H1 (cell line): ENCODE data around the gene TOP3A. TPM values are rescaled to one million over a fixed set of nuclear protein-coding genes. Genes with fewer than 3 reads are reported as not detected.

Source experiments
- CTCF ChIA-PET: fragments of 300-600 bp; sonication (Branson Sonifier 250); formaldehyde crosslinking; loops from one replicate; lab custom pipeline; 2021; ENCODE audit not compliant: partially characterized antibody; lab: Charles Lee
- POLR2A ChIA-PET: fragments of 300-600 bp; sonication (Branson Sonifier 250); formaldehyde crosslinking; loops from one replicate; lab custom pipeline; 2021; ENCODE audit warnings: inconsistent platforms; ENCODE audit not compliant: partially characterized antibody; lab: Charles Lee
- DNase-seq, 2 experiments: peaks; one replicate each; pipeline versions ENCODE4 v3.0.0 to v3.0.0-alpha.2; 2010 to 2022; ENCODE audit warnings: low spot score in 2 of 2, low read depth in 1 of 2, mixed read lengths in 1 of 2
- FAIRE-seq: peaks from 2 replicates; lab custom pipeline; 2011; peaks lifted over from hg19 to GRCh38; lab: Jason Lieb, UNC
- H2AFZ ChIP-seq: 2 replicates; pipeline ENCODE4 v1.8.1; 2012; ENCODE audit warnings: low read length, inconsistent platforms
- H2AK5ac ChIP-seq: 2 replicates; pipeline ENCODE4 v1.6.1; 2013; ENCODE audit warnings: low read depth, low read length
- H2BK120ac ChIP-seq: replicated peaks from 2 replicates; pipeline ENCODE3; 2013; ENCODE audit warnings: low read depth, low read length, inconsistent platforms
- H2BK12ac ChIP-seq: 2 replicates; pipeline ENCODE4 v1.6.1; 2013; ENCODE audit warnings: low read depth, low read length
- H2BK15ac ChIP-seq: 2 replicates; pipeline ENCODE4 v1.6.1; 2013; ENCODE audit warnings: low read length
- H2BK20ac ChIP-seq: 2 replicates; pipeline ENCODE4 v1.6.1; 2013; ENCODE audit warnings: low read length
- H2BK5ac ChIP-seq: 2 replicates; pipeline ENCODE4 v1.6.1; 2013; ENCODE audit warnings: low read depth, low read length
- H3K14ac ChIP-seq: 2 replicates; pipeline ENCODE4 v1.6.1; 2013; ENCODE audit warnings: inconsistent platforms; ENCODE audit not compliant: insufficient read length
- H3K18ac ChIP-seq: 2 replicates; pipeline ENCODE4 v1.6.1; 2013; ENCODE audit warnings: low read length; ENCODE audit errors: extremely low read depth
- H3K23ac ChIP-seq: 2 replicates; pipeline ENCODE4 v1.6.1; 2013; ENCODE audit warnings: inconsistent platforms; ENCODE audit not compliant: insufficient read length
- H3K23me2 ChIP-seq: 2 replicates; pipeline ENCODE4 v1.6.1; 2013; ENCODE audit warnings: low read depth, low read length
- H3K27ac ChIP-seq: 2 replicates; pipeline ENCODE4 v1.6.1; 2011; ENCODE audit warnings: low read depth, low read length, inconsistent platforms
- H3K27me3 ChIP-seq, 4 experiments: replicated peaks in 1 of 4; 1 replicate in 1 of 4; 2 replicates in 3 of 4; pipeline versions ENCODE4 v1.6.1 to v1.8.1; 2011 to 2013; ENCODE audit warnings: low read length in 3 of 4, mild to moderate bottlenecking in 3 of 4, inconsistent platforms in 2 of 4, mixed read lengths in 2 of 4, moderate library complexity in 1 of 4; ENCODE audit not compliant: control insufficient read depth in 3 of 4, insufficient read depth in 3 of 4; ENCODE audit errors: extremely low read depth in 1 of 4
- H3K36me3 ChIP-seq, 4 experiments: 2 replicates each; pipeline versions ENCODE4 v1.6.1 to v1.8.1; 2011 to 2013; ENCODE audit warnings: mild to moderate bottlenecking in 4 of 4, low read length in 3 of 4, moderate library complexity in 2 of 4, control low read depth in 1 of 4, inconsistent platforms in 1 of 4; ENCODE audit not compliant: insufficient read depth in 4 of 4, control insufficient read depth in 2 of 4
- H3K4ac ChIP-seq: replicated peaks from 2 replicates; pipeline ENCODE3; 2013; ENCODE audit warnings: low read length, low read depth, mixed read lengths, inconsistent platforms; ENCODE audit not compliant: insufficient read length
- H3K4me1 ChIP-seq, 4 experiments: replicated peaks in 1 of 4; 1 replicate in 1 of 4; 2 replicates in 3 of 4; pipeline versions ENCODE4 v1.6.1 to v1.8.1; 2011 to 2013; ENCODE audit warnings: low read length in 3 of 4, inconsistent platforms in 2 of 4, mixed read lengths in 1 of 4; ENCODE audit not compliant: insufficient read depth in 4 of 4, control insufficient read depth in 3 of 4
- H3K4me2 ChIP-seq, 2 experiments: 2 replicates each; pipeline versions ENCODE4 v1.6.1 to v1.8.1; 2011 to 2013; ENCODE audit warnings: low read depth in 2 of 2, low read length in 2 of 2, control low read depth in 1 of 2, inconsistent platforms in 1 of 2, mild to moderate bottlenecking in 1 of 2; ENCODE audit not compliant: insufficient read depth in 1 of 2
- H3K4me3 ChIP-seq, 4 experiments: fragments of 200-600, 300-600 bp in 1 of 4; sonication (generic), shearing (Covaris generic), sonication (Bioruptor Twin) in 1 of 4; 2 replicates each; pipeline versions ENCODE4 v1.5.1 to v1.8.1; 2011 to 2016; ENCODE audit warnings: low read length in 4 of 4, low read depth in 3 of 4, control low read depth in 2 of 4, inconsistent platforms in 2 of 4, mild to moderate bottlenecking in 2 of 4, mixed read lengths in 1 of 4, moderate library complexity in 1 of 4; ENCODE audit not compliant: insufficient read depth in 2 of 4; ENCODE audit errors: extremely low read depth in 1 of 4
- H3K56ac ChIP-seq: replicated peaks from 2 replicates; pipeline ENCODE3; 2013; ENCODE audit warnings: low read depth, mild to moderate bottlenecking, mixed read lengths, low read length, inconsistent platforms; ENCODE audit not compliant: insufficient read length
- H3K79me1 ChIP-seq: 2 replicates; pipeline ENCODE4 v1.6.1; 2013; ENCODE audit warnings: low read depth, low read length, control low read depth
- H3K79me2 ChIP-seq, 2 experiments: 2 replicates each; pipeline versions ENCODE4 v1.6.1 to v1.8.1; 2012 to 2013; ENCODE audit warnings: low read length in 2 of 2, mild to moderate bottlenecking in 2 of 2, inconsistent platforms in 1 of 2; ENCODE audit not compliant: insufficient read depth in 2 of 2, control insufficient read depth in 1 of 2
- H3K9ac ChIP-seq, 4 experiments: replicated peaks in 1 of 4; 1 replicate in 1 of 4; 2 replicates in 3 of 4; pipeline versions ENCODE4 v1.6.1 to v1.8.1; 2011 to 2013; ENCODE audit warnings: low read depth in 3 of 4, low read length in 3 of 4, control low read depth in 2 of 4, mild to moderate bottlenecking in 2 of 4, moderate library complexity in 2 of 4, inconsistent platforms in 1 of 4; ENCODE audit errors: extremely low read depth in 1 of 4
- H3K9me3 ChIP-seq, 2 experiments: 2 replicates each; pipeline versions ENCODE4 v1.6.1 to v1.8.1; 2012 to 2013; ENCODE audit warnings: mild to moderate bottlenecking in 2 of 2, moderate library complexity in 2 of 2, control low read depth in 1 of 2, inconsistent platforms in 1 of 2, low read depth in 1 of 2, low read length in 1 of 2, mixed read lengths in 1 of 2; ENCODE audit not compliant: insufficient read depth in 2 of 2
- H4K20me1 ChIP-seq, 2 experiments: replicated peaks in 1 of 2; 2 replicates each; pipeline versions ENCODE3 to v1.8.1; 2011 to 2013; ENCODE audit warnings: inconsistent platforms in 2 of 2, low read length in 2 of 2, mild to moderate bottlenecking in 1 of 2; ENCODE audit not compliant: insufficient read depth in 2 of 2, control insufficient read depth in 1 of 2
- H4K5ac ChIP-seq: 2 replicates; pipeline ENCODE4 v1.6.1; 2013; ENCODE audit warnings: low read length, low read depth, mixed read lengths, inconsistent platforms; ENCODE audit not compliant: insufficient read length
- H4K8ac ChIP-seq: 2 replicates; pipeline ENCODE4 v1.8.0; 2013; ENCODE audit warnings: mild to moderate bottlenecking, moderate library complexity, low read length, inconsistent platforms; ENCODE audit not compliant: insufficient read depth; ENCODE audit errors: extremely low read depth
- H4K91ac ChIP-seq: replicated peaks from 2 replicates; pipeline ENCODE3; 2013; ENCODE audit warnings: low read length, mixed read lengths, inconsistent platforms; ENCODE audit not compliant: insufficient read length
- EP300 ChIP-seq, 2 experiments: IDR thresholded peaks; 1 replicate in 1 of 2; 2 replicates in 1 of 2; pipeline ENCODE4 v1.6.1; 2011 to 2012; ENCODE audit warnings: low read depth in 2 of 2, low read length in 2 of 2, mild to moderate bottlenecking in 2 of 2, borderline replicate concordance in 1 of 2, inconsistent platforms in 1 of 2, moderate library complexity in 1 of 2
- HDAC2 ChIP-seq, 2 experiments: fragments of 300-600 bp in 1 of 2; sonication (generic) in 1 of 2; IDR thresholded peaks; 2 replicates each; pipeline ENCODE4 v1.6.1; 2011 to 2012; ENCODE audit warnings: low read depth in 2 of 2, low read length in 2 of 2, mild to moderate bottlenecking in 2 of 2, moderate library complexity in 2 of 2, borderline replicate concordance in 1 of 2, inconsistent platforms in 1 of 2
- SIRT6 ChIP-seq: IDR thresholded peaks from one replicate; pipeline ENCODE4 v1.7.1; 2012; ENCODE audit warnings: low read length, inconsistent platforms
- TAF7 ChIP-seq: optimal IDR thresholded peaks from 2 replicates; pipeline ENCODE3; 2011; ENCODE audit warnings: low read depth, mild to moderate bottlenecking, inconsistent platforms, low read length, moderate library complexity, borderline replicate concordance
- WGBS, 2 experiments: shearing (Covaris generic) in 1 of 2; methylation state at CpG; one replicate each; pipeline versions ENCODE4 v1.1.6 to v1.1.7; 2013 to 2015; ENCODE audit warnings: low lambda C conversion rate in 2 of 2, mixed read lengths in 2 of 2, inconsistent platforms in 1 of 2, low coverage in 1 of 2, missing lambda C conversion rate in 1 of 2; ENCODE audit not compliant: insufficient replicate concordance in 2 of 2, insufficient coverage in 1 of 2, insufficient read length in 1 of 2; ENCODE audit errors: extremely low coverage in 1 of 2, missing lambda C conversion rate in 1 of 2; 5-methylcytosine and 5-hydroxymethylcytosine counted together
- polyA plus RNA-seq, 7 experiments: library from polyadenylated mRNA; depleted of rRNA in 3 of 7; stranded (reverse) in 5 of 7; unstranded in 2 of 7; fragments of >200 nt in 5 of 7; fragments of 200-250 nt in 2 of 7; gene quantifications; 1 replicate in 5 of 7; 2 replicates in 1 of 7; 4 replicates in 1 of 7; pipeline versions ENCODE4 v1.2.1 to v1.2.3, GENCODE V29; 2011 to 2013; ENCODE audit warnings: missing spikeins in 2 of 7, mixed read lengths in 2 of 7
- total RNA-seq: library from RNA; stranded (reverse); fragmentation: NEBNext Ultra II Directional; extraction: Animal tissue kit (Norgen Biotek cat#: 25700); gene quantifications from 2 replicates; pipeline ENCODE4 v1.2.1, GENCODE V29; 2021
- TF ChIP-seq, protein P1 (sequence below): IDR thresholded peaks from 2 replicates; pipeline ENCODE4 v1.6.1; 2012; ENCODE audit warnings: low read length, inconsistent platforms

TOP3A gene
- total and polyA plus RNA-seq, 2 of the 8 experiments (the other 6 are each of a cell fraction or from before 2014, with no cell fraction given) = 23.4 to 54.3 TPM

DNA sequence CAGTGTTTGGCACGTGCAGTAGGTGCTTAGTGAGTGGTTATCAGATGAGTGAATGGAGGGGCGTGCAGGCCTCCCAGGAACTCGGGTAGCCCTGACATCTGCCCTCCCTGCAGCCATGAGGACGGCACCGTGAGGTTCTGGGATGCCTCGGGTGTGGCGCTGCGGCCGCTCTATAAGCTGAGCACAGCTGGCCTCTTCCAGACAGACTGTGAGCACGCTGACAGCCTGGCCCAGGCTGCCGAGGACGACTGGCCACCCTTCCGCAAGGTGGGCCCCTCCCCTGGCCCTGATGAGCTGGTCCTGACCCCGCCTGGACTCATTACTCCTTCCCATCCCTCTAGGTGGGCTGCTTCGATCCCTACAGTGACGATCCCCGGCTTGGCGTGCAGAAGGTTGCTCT is 78.3 kb downstream of the TOP3A start:
- H2BK120ac ChIP-seq = no peak overlapping the region
- H3K4me2 ChIP-seq = no peak overlapping the region

More for the DNA sequence above, 78.3 kb downstream of the TOP3A start:
- H4K8ac ChIP-seq = no peak overlapping the region
- no peak overlapping the region for H2AFZ ChIP-seq
- TF ChIP-seq TAF7 = no peak
- TF ChIP-seq, protein P1, sequence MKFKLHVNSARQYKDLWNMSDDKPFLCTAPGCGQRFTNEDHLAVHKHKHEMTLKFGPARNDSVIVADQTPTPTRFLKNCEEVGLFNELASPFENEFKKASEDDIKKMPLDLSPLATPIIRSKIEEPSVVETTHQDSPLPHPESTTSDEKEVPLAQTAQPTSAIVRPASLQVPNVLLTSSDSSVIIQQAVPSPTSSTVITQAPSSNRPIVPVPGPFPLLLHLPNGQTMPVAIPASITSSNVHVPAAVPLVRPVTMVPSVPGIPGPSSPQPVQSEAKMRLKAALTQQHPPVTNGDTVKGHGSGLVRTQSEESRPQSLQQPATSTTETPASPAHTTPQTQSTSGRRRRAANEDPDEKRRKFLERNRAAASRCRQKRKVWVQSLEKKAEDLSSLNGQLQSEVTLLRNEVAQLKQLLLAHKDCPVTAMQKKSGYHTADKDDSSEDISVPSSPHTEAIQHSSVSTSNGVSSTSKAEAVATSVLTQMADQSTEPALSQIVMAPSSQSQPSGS = no peak
- TF ChIP-seq SIRT6 = no peak
- no peak for TF ChIP-seq HDAC2 (IDR thresholded peaks at IDR 0.05; ENCODE audit: borderline replicate concordance in 1 of 2, low read depth in 2 of 2, low read length in 2 of 2)
- no peak for TF ChIP-seq EP300 (IDR thresholded peaks at IDR 0.05; ENCODE audit: borderline replicate concordance in 1 of 2, low read depth in 2 of 2, low read length in 2 of 2)
- H3K27ac ChIP-seq = no peak overlapping the region
- DNase-seq = no peak
- no peak overlapping the region for H3K23ac ChIP-seq
- H3K9me3 ChIP-seq = no peaks in the 10 kb centered on the region
- H3K36me3 ChIP-seq = peaks cover 29 to 64% (median 46%) of the 10 kb centered on the region in 4 experiments; a peak in 7 of 8 replicates
- H3K27me3 ChIP-seq = peaks cover 0 to 2% (median 0%) of the 10 kb centered on the region in 4 experiments; a peak in 1 of 7 replicates
- H4K5ac ChIP-seq = no peak overlapping the region
- H2BK20ac ChIP-seq = no peak overlapping the region
- H3K79me1 ChIP-seq = peaks cover 8% of the 10 kb centered on the region
- H3K56ac ChIP-seq = no peak overlapping the region
- no peak overlapping the region for H3K14ac ChIP-seq
- no peak overlapping the region for H3K4ac ChIP-seq
- peaks cover 0 to 10% of the 10 kb centered on the region in 2 experiments; a peak in 1 of 4 replicates for H3K79me2 ChIP-seq
- H3K4me1 ChIP-seq = no peaks in the 10 kb centered on the region; a peak in 1 of 7 replicates
- H4K20me1 ChIP-seq = peaks cover 5 to 22% of the 10 kb centered on the region in 2 experiments
- ChIA-PET CTCF (interaction anchor here (1.0 to 1.6 kb wide), 3 partner anchors 17 to 47 kb away, joined by 3 to 4 read pairs (median 4); no protein-coding TSS in a partner anchor), POLR2A (interaction anchor here (1.2 to 1.9 kb wide), 4 partner anchors 10 to 24 kb away, joined by 3 to 9 read pairs (median 6); partner anchors contain the start of genes LLGL1 and MIEF2)
- H2BK12ac ChIP-seq = no peak overlapping the region
- H3K9ac ChIP-seq = no peak overlapping the region
- H3K4me3 ChIP-seq = no peak overlapping the region
- no peak overlapping the region for H2BK5ac ChIP-seq
- no peak overlapping the region for H2BK15ac ChIP-seq
- no peak overlapping the region for H3K18ac ChIP-seq
- no peak overlapping the region for H4K91ac ChIP-seq
- H3K23me2 ChIP-seq = no peaks in the 10 kb centered on the region
- no peak for FAIRE-seq
- no peak overlapping the region for H2AK5ac ChIP-seq
- 97% methylated on average over 18 of the region's 18 CpGs; no CpG with 5 or more reads in 1 of the 2 experiments for WGBS, 2 experiments
